Mononuclear cell (primary cell): ENCODE measurements around the gene SLITRK4. TPM values are rescaled to one million over a fixed set of nuclear protein-coding genes. Genes with fewer than 3 reads are reported as not detected.

Experiments used
- H3K27me3 ChIP-seq: 2 replicates; pipeline ENCODE4 v1.6.0; 2011; ENCODE audit warnings: low read length, control low read depth; ENCODE audit not compliant: insufficient read depth
- H3K4me1 ChIP-seq: 2 replicates; pipeline ENCODE4 v1.5.1; 2011; ENCODE audit warnings: mild to moderate bottlenecking, low read length, control low read depth; ENCODE audit not compliant: insufficient read depth
- H3K4me3 ChIP-seq: 2 replicates; pipeline ENCODE4 v1.5.1; 2011; ENCODE audit warnings: mild to moderate bottlenecking, low read length, moderate library complexity
- H3K9me3 ChIP-seq: 2 replicates; pipeline ENCODE4 v1.5.1; 2011; ENCODE audit warnings: low read depth, mild to moderate bottlenecking, control low read depth, low read length
- total RNA-seq: library from RNA; depleted of rRNA; stranded (reverse); fragments of >200 nt; gene quantifications from one replicate; pipeline ENCODE4 v1.2.3, GENCODE V29; 2012

The SLITRK4 gene, protein sequence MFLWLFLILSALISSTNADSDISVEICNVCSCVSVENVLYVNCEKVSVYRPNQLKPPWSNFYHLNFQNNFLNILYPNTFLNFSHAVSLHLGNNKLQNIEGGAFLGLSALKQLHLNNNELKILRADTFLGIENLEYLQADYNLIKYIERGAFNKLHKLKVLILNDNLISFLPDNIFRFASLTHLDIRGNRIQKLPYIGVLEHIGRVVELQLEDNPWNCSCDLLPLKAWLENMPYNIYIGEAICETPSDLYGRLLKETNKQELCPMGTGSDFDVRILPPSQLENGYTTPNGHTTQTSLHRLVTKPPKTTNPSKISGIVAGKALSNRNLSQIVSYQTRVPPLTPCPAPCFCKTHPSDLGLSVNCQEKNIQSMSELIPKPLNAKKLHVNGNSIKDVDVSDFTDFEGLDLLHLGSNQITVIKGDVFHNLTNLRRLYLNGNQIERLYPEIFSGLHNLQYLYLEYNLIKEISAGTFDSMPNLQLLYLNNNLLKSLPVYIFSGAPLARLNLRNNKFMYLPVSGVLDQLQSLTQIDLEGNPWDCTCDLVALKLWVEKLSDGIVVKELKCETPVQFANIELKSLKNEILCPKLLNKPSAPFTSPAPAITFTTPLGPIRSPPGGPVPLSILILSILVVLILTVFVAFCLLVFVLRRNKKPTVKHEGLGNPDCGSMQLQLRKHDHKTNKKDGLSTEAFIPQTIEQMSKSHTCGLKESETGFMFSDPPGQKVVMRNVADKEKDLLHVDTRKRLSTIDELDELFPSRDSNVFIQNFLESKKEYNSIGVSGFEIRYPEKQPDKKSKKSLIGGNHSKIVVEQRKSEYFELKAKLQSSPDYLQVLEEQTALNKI
- 1.5 TPM for total RNA-seq

DNA sequence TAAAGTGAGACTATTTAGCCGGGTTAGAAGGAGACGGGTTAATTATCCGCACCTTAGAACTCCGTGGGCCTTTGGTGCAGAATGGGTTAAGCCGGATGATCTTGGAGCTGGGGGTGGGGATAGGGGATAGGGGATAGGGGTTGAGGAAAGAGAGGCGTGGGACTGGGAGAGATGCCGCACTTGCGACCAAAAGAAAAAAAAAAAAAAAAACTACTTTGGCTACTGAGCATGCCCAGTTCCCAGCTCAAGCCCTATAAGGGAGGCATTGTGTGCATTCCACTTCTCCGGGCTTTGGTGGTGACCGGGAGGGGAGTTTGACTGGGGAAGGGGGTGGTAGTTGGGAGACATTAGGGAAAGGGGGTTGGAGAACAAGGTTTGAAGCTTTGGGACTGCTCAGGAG, at the start of gene SLITRK4:
SLITRK4 (minus strand) TSS at position 187 of the 400 bp plus-strand sequence. CDS start 4,993 bp downstream, outside the sequence.
- H3K9me3 ChIP-seq: no peaks in the 10 kb centered on the region
- H3K27me3 ChIP-seq: no peaks in the 10 kb centered on the region
- peaks cover 13% of the 10 kb centered on the region for H3K4me1 ChIP-seq
- H3K4me3 ChIP-seq: no peak within 1 kb of the TSS

DNA sequence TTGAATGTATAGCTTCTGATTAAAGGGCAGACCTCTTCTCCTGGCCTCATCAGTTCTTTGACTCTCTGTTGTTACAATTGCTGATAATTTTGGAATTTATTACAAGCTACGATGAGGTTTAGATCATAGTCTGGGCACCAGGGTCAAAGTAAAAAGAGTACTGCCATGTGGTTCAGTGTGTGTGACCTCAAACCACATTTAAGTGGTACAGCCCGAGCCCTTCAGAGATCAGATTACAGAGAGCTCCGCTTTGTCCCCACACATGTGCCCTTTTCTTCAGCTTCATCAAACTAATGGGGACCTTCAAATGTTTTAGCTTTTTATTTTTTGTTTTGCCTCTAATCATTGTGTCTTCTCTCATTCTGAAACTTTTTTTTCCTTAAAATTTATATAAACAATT, 47.6 kb upstream of the SLITRK4 start:
- H3K27me3 ChIP-seq: no peaks in the 10 kb centered on the region
- H3K4me1 ChIP-seq: no peaks in the 10 kb centered on the region
- H3K9me3 ChIP-seq: no peaks in the 10 kb centered on the region

GRCh38 chrX:143674926-143675325, 39.0 kb upstream of the SLITRK4 start:
- H3K27me3 ChIP-seq: no peaks in the 10 kb centered on the region
- no peaks in the 10 kb centered on the region for H3K9me3 ChIP-seq
- H3K4me1 ChIP-seq: no peaks in the 10 kb centered on the region
- no peak overlapping the region for H3K4me3 ChIP-seq

More for the DNA sequence above, 47.6 kb upstream of the SLITRK4 start:
- no peak overlapping the region for H3K4me3 ChIP-seq

DNA sequence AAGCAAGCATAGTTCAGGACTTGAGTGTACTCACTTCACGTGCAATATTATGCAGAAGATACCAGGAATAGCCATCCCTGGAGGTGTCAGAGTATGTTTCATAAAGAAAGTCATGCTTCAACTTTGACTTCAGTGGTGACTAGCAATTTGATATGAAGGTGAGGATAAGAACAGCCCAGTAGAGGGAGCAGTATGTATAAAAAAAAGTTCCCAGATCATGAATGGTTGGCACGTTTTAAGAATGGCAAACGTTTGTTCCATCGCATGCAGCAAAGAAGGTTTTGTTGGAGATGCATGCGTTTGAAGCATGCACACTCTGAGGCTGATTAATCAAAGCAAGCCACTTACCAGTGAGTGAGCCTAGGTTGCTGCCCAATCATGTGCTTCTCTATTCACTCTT, 33.5 kb upstream of the SLITRK4 start:
- H3K9me3 ChIP-seq: no peaks in the 10 kb centered on the region
- H3K27me3 ChIP-seq: no peaks in the 10 kb centered on the region
- H3K4me3 ChIP-seq: no peak overlapping the region
- H3K4me1 ChIP-seq: no peaks in the 10 kb centered on the region

GRCh38 chrX:143664302-143664701, 28.4 kb upstream of the SLITRK4 start:
- H3K4me3 ChIP-seq: no peak overlapping the region
- no peaks in the 10 kb centered on the region for H3K9me3 ChIP-seq
- no peaks in the 10 kb centered on the region for H3K27me3 ChIP-seq
- no peaks in the 10 kb centered on the region for H3K4me1 ChIP-seq

GRCh38 chrX:143663755-143664154, 27.9 kb upstream of the SLITRK4 start:
- Histone ChIP-seq H3K4me3 (no peak overlapping the region), H3K4me1 (no peaks in the 10 kb centered on the region), H3K27me3 (no peaks in the 10 kb centered on the region), H3K9me3 (no peaks in the 10 kb centered on the region)

DNA sequence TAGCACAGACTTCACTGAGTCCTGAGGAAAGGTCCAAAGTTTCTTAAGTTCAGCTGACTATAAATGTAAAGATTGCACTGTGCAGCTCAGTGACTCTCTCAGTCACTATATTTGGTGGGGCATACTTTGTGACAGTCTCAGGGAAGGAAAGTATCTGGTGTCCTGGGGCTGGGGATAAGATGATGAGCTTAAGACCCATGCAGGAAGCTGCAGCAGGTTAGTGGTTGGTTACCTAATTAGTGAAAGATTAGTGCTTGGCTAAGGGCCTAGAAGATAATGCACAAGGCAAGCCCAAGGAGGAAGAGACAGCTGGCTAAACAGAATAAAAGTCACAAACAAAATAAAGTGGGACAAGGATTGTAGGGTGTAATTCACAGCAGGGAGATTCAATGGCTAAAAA, 25.4 kb upstream of the SLITRK4 start:
- no peaks in the 10 kb centered on the region for H3K27me3 ChIP-seq
- no peaks in the 10 kb centered on the region for H3K9me3 ChIP-seq
- H3K4me3 ChIP-seq: no peak overlapping the region
- H3K4me1 ChIP-seq: no peaks in the 10 kb centered on the region

DNA sequence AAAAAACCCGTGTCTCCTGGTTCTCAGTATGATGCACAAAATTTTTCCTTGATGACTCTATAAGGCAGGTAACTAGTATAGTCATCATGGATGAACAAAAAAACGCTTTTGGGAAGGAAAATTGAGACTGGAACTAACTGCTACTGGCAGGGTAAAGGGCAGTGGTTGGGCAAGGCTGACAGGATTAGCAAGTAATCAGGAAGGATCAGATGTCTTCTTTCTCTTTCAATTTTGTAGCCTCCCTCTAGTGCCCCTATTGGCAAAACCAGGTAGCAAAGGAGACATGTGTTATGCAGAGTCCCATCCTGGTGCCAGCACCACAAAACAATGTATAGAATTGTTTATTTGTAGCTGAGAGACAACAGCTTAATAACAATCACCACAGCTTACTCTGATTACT, 12.8 kb upstream of the SLITRK4 start:
- Histone ChIP-seq H3K4me3 (no peak overlapping the region), H3K9me3 (no peaks in the 10 kb centered on the region), H3K27me3 (no peaks in the 10 kb centered on the region), H3K4me1 (no peaks in the 10 kb centered on the region)

- Histone ChIP-seq H3K9me3 (no peaks in the 10 kb centered on the region), H3K4me3 (no peak overlapping the region), H3K4me1 (no peaks in the 10 kb centered on the region), H3K27me3 (no peaks in the 10 kb centered on the region)
These were observed 6.5 kb upstream of the SLITRK4 start for GRCh38 chrX:143642426-143642825.

DNA sequence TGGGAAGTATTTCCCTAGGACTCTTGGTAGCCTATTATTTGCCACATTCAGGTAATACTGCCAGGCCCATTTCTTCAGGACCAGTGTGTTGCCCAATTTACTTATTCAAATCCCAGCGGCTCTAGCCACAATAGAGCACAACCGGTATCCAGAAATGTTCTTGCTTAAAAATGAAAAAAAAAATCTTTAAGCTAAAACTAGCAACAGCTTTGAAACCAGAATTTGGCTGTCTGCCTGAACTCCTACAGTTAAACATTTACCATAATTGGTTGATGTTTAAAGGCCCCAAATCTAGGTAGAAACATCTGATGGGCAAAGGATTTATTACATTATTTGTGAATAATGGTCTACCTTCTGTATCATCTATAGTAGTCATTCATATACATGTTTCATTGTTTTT, 930 bp upstream of the SLITRK4 start:
- H3K4me3 ChIP-seq: no peak overlapping the region
- peaks cover 9% of the 10 kb centered on the region for H3K4me1 ChIP-seq
- no peaks in the 10 kb centered on the region for H3K9me3 ChIP-seq
- no peaks in the 10 kb centered on the region for H3K27me3 ChIP-seq

DNA sequence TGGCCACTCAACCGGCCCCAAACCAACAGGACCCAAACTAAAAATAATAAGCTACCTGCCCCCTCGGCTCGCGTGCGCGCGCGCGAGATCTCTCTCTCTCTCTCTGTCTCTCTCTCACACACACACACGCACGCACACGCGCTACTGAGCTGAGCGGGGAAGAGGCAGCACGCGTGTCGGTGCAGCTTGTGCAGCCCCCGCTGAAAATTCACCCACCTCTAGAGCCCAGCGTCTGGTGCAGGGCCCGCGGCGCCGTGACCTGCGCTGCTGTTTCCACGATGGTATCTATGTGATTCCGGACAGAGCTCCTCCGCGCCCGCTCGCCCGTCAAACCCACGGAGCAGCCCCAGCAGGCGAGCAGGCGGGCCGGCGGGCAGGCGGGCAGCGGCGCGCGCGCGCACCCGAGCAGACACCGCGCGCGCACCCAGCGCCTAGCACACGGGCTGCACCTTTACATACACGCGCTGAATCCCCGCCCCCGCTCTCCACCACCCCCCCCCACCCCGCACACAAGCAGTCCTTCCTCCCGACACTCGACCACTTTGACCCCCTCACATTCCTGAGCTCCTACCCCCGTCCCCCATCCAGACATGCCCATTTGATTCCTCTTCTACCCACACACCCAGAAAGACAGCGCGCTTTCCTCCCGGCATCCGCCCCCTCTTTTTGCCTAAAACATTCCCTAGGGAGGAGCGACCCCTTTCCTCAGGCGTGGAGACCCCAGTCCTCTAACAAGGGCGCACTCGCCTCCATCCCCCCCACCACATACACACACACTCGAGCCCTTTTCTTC, 1.0 kb downstream of the SLITRK4 start:
- Histone ChIP-seq H3K9me3 (no peaks in the 10 kb centered on the region), H3K4me3 (peak overlapping the region; percentile 41), H3K27me3 (no peaks in the 10 kb centered on the region), H3K4me1 (peaks cover 13% of the 10 kb centered on the region)

DNA sequence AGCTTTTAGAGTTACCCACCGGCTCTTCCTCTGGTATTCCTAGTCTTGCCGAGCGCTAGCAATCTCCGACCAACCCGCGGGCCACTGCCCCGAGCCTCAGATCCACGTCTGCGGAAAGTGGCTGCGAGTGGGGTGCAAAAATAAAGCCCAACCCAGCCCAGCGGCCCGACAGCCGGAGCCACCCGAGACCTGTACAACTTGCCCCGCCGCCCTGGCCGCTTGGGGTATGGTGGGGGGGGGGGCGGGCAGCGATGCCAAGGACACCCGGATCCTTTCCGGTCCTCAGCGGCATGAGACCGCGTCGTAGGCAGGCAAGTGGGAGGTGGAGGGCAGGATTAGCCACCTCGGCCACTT, 1.6 kb downstream of the SLITRK4 start:
- Histone ChIP-seq H3K9me3 (no peaks in the 10 kb centered on the region), H3K4me1 (peaks cover 13% of the 10 kb centered on the region), H3K4me3 (peak overlapping the region; percentile 41), H3K27me3 (no peaks in the 10 kb centered on the region)

- Histone ChIP-seq H3K4me1 (peaks cover 13% of the 10 kb centered on the region), H3K27me3 (no peaks in the 10 kb centered on the region), H3K4me3 (peak overlapping the region; percentile 41), H3K9me3 (no peaks in the 10 kb centered on the region)
These were observed 2.2 kb downstream of the SLITRK4 start for GRCh38 chrX:143633461-143634308.
